HG02884 (cell line): ENCODE measurements around the gene MICAL2.

ENCODE experiments used
- ATAC-seq: cut with Tn5 transposase; IDR thresholded peaks from one replicate; pipeline ENCODE4 v1.9.1; 2021; ENCODE audit warnings: mild to moderate bottlenecking, moderate library complexity; ENCODE audit not compliant: unreplicated experiment

Gene MICAL2

GRCh38 chr11:12202661-12203310, 92.4 kb downstream of the MICAL2 start:
- no peak for ATAC-seq

DNA sequence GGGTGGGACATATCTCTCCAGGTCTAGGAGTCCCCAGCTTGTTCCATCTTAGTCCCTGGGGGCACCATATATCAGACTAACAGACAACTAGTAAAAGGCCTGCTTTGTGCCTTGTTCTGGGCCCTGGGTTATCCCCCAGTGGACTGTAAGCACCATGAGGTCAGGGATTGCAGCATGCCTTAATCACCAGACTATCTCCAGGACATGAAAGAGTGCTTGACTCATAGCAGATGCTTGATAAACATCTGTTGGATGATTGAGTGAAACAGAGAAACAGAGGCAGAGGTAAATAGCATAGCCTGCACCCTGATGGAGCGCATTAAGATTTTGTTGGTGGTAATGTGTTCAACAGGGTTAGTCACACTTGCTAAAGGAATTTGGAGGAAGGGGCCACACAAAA, 94.1 kb downstream of the MICAL2 start:
- ATAC-seq, result no peak

DNA sequence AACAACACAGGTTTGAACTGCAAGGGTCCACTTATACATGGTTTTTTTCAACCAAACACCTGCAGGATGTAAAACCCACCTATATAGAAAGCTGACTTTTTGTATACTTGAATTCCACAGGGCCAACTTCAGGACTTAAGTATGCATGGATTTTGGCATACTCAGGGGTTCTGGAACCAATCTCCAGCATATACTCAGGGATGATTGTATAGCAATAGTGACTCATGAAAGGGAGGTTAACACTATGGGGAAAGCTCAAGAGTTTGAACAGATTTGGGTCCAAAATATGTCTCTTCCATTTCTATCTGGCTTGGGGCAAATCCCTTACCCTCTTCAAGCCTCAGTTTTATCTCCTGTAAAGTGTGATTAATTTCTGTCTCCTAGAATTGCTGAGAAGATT, 94.9 kb downstream of the MICAL2 start:
- no peak for ATAC-seq

DNA sequence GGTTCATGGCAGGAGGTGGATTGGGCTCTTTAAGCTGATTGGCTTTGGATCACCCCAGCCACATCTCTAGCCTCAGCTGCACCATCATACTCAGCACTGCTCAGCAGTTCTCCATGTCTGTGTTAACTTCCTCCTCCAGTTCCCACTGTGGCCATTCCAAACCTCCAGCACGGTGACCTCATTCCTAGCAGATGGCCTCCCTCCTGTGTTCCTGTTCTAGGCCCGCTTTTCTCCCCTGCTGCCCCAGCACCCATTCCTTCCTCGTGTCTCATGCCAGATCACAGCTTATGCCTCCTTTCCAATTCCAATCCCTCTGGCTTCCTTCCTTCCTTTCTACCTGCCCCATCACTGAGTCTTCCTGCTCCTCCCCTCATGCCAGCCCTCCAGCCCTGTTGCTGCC, 96.1 kb downstream of the MICAL2 start:
- ATAC-seq, result no peak

DNA sequence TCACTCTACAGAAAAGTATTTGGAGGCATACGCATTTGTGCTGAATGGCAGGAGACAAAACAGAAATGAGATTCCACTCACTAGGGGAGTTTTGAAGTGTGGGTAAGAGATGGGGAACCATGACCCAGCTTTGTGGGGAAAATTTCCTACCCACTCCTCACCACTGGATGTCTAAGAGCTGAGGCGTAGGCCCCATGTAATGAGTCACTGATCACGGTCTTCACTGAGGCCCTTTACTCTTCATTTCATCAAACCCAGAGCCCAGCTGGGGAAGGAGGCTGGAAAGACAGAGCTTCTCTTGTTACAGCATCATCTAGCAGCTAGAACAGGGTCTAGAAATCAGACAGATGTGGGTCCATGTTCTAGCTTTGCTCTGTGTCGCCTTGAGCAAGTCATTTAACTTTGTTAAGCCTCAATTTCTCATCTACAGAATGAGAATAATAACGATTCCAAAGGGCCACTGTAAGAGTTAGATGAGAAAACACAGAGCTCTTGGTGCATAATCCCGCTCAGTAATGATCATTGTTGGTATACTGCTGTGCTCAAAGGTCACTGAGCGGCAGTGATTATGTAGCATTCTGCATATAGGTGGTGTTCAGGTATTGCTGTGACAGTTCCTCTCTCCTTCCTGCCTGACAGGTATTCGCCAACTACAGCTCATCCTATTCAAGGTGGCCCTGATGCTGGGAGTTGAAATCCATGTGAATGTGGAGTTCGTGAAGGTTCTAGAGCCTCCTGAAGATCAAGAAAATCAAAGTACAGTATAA, 97.2 kb downstream of the MICAL2 start:
- ATAC-seq, result no peak

DNA sequence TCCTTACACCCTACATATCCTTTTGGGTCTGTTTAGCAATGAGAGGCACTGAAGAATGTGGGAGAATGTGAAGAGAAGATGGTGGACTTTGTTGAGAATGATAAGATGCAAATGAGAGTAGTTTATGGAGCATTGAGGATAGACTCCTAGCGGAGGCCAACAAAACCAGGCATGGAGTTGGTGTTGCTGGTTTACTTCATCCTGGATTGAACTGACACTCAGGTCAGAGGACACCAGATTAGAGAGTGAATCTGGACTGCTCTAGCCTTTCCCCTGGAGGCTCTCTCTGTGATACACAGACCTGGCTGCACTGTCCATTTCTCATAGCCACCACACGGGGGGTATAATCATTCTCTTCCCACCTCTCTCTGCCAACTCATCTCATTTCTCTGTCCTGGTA, 98.7 kb downstream of the MICAL2 start:
- no peak for ATAC-seq

GRCh38 chr11:12210200-12210599, 99.8 kb downstream of the MICAL2 start:
- ATAC-seq, result no peak

- no peak for ATAC-seq
Observed at GRCh38 chr11:12211331-12212065, 101.1 kb downstream of the MICAL2 start.

DNA sequence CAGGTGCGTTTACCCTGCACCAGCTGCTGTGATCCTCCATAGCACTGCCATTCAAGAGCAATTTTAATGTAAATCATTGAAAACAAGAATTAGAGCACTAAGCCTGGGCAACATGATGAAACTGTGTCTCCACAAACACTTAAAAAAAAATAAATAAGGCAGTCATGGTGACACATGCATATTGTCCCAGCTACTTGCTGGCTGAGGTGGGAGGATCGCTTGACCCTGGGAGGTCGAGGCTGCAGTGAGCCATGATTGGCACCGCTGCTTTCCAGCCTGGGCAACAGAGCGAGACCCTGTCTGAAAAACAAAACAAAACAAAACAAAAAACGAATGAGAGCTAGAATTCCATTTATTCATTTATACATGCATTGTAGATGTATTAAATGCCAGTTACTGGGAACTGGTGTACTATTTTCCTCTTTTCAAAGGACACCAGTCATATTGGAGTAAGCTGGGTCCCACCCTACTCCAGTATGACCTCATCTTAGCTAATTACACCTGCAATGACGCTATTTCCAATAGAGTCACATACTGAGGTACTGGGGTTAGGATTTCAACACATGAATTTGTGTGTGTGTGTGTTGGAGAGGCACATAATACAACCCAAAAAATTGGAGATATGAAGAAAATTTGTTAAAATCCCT, 101.9 kb downstream of the MICAL2 start:
- no peak for ATAC-seq

- ATAC-seq, result no peak
Observed at GRCh38 chr11:12212821-12213185, 102.4 kb downstream of the MICAL2 start.

DNA sequence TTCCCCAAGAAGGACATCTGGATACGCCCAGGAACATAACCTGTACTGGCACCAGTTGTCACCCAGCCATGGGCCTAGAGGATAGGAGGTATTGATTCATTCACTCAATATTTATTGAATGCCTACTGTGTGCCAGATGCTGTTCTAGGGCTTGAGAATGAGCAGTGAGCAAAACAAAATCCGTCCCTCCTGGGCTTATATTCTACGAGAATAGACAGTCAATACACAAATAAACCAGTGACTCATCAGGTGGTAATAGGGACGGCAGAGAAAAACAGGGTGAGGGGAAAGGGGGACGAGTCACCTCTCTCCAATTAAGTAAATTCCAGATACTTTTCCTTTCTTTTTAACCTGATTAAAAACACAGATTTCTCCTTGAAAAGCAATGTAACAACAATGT, 103.5 kb downstream of the MICAL2 start:
- ATAC-seq, result no peak

DNA sequence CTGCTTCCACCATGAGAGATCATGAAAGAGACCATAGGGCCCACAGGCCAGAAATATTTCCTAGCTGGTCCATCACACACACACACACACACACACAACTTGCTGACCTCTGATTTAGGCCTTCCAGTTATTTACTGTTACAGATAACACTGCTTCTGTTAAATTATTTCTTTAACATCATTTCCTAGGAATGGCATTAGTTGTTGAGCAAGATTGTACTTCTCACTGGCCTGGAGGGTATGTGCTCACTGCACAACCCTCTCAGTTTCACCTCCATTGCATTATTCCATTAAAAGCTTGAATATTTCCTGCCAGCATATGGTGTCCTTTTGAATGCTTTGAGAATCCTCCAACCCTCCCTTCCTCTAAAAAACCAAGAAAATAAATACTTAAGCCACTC, 104.4 kb downstream of the MICAL2 start:
- no peak for ATAC-seq

DNA sequence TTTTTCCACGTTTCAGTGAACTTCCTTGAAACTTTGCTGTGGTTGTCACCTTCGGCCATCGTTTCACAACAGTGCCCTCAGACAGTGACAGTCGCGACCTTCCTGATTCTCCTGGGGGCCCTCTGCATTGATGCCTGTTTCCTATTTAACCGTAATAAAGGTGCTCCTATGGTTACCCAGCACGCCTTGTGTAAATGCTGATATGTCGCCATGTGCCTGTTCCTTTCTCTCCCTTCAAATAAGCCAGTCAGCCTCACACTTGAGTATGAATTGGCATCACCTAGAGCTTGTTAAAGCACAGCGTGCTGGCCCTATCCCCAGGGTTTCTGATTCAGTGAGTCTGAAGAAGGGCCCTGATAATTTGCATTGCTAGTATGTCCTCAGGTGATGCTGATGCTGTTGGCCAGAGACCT, 104.8 kb downstream of the MICAL2 start:
- ATAC-seq, result no peak

GRCh38 chr11:12216041-12216451, 105.7 kb downstream of the MICAL2 start:
- ATAC-seq, result no peak

GRCh38 chr11:12216671-12217374, 106.4 kb downstream of the MICAL2 start:
- ATAC-seq, result no peak

- no peak for ATAC-seq
Observed at GRCh38 chr11:12217879-12218278, 107.5 kb downstream of the MICAL2 start.

GRCh38 chr11:12218909-12219308, 108.5 kb downstream of the MICAL2 start:
- no peak for ATAC-seq

GRCh38 chr11:12219757-12220156, 109.4 kb downstream of the MICAL2 start:
- ATAC-seq, result no peak

DNA sequence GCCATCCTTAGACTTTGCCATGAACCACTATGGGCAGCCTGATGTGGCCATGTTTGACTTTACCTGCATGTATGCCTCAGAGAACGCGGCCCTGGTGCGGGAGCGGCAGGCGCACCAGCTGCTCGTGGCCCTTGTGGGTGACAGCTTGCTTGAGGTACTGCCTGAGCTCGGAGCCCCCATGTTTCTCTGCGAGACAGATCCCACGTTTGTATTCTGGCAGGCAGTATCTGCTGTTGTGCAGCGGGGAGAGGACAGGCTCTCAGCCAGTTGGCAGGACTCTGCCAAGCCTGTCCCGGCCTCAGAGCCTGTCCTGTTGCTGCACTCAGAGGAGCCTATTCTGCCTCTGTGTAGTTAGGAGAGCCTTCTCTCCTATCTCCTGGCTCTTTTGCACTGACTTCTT, 109.9 kb downstream of the MICAL2 start:
- ATAC-seq, result no peak

DNA sequence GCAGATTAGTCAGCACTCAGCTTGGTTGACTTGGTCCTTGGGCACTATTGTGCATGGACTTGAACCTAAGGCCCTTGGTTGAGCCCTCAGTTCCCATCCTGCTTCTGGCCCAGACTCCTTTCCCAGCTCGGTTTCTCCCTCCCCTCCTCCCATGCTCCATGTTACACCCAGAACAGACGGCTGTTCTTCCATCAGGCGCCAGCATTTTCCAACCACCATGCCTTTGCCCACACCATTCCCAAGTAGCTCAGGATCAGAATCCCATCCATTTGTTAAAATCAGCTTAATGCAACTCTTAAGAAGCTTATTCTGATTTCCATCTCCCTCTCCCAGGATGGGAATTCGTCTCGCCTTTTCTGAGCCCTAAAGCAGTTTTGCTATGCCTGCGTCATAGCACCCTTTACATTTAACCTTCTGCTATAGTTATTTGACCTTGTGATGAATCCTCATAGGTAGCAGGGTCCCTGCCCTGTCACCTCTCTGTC, 110.7 kb downstream of the MICAL2 start:
- ATAC-seq, result no peak
